ENCODE data around the gene SPATS2. TPM values are rescaled to one million over a fixed set of nuclear protein-coding genes. Genes with fewer than 3 reads are reported as not detected.
A peak's percentile ranks its signal among the peaks of the same experiment; 100 is the strongest.

SPATS2 gene
- total and polyA plus RNA-seq, 10 of the 15 experiments (the other 5 are each of a cell fraction or from before 2014, with no cell fraction given) = 9.0 to 54.2 (median 27.5) TPM

DNA sequence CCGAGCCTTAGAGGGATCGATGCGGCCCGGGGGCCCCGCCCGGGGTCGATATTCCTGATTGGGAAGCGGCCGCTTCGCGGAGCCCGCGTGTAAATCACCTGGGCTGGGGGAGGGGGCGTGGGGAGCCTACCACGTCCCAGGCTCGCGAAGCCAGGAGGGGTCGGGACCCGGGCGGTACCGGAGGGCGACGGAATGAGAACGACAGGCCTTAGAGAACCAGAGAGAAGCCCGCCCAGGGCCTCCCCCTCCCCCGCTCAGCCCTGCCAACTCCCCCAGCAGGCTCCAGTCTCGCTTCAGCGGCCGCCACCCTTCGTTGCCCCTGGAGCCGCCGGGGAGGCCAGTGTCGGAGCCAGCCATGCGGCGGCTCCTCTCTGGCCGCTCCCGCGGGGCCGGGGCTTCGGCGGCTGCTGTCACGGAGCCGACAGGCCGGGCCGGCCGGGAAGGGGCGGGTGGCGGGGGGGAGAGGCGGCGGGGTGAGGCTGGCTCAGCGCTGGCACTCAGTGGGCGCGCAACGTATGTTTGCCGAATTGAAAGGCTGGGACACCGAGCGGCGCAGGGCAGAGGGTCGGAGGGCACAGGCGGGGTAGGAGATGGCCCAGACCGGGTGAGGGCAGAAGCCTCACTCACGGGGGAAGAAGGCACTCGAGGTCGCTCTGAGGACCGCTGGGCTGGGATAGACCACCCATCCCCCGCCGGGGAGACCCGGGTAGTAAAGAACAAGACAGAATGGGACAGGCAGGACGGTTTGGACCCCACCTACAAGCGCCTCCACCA, 22.0 kb upstream of the SPATS2 start:
- intact Hi-C loops (cut with micrococcal nuclease; ENCODE audit: unreplicated experiment) = no loop called here
- CTCF ChIA-PET = interaction anchor here (0.6 to 9.5 kb wide), 4 partner anchors 13 to 110 kb away, joined by 3 to 231 read pairs (median 71); partner anchors contain the start of gene PRPH
- POLR2A ChIA-PET = no interaction called here
- Histone ChIP-seq H3K9ac (ENCODE audit: control insufficient read depth, insufficient read depth, low read length) (no peak overlapping the region), H3K27me3 (replicated peaks in 1 of 2; ENCODE audit: control insufficient read depth in 2 of 2, insufficient read depth in 2 of 2, low read length in 1 of 2) (peaks cover 18 to 36% of the 10 kb centered on the region in 2 experiments), H3K4me3 (peak overlapping the region; percentile 49; the same call in 1 of the 2 replicates), H3K4me1 (ENCODE audit: control insufficient read depth, insufficient read depth, low read length) (peaks cover 38% of the 10 kb centered on the region), H3K27ac (ENCODE audit: control insufficient read depth, insufficient read depth) (no peak overlapping the region), H3K36me3 (ENCODE audit: control insufficient read depth in 2 of 2, insufficient read depth in 2 of 2, low read length in 1 of 2) (no peaks in the 10 kb centered on the region), H3K4me2 (ENCODE audit: control insufficient read depth, insufficient read depth) (peak overlapping the region; percentile 97), H2AFZ (ENCODE audit: control insufficient read depth, low read depth, low read length) (no peak overlapping the region; the same call in 1 of the 2 replicates), H3K9me3 (replicated peaks; ENCODE audit: control insufficient read depth, insufficient read depth, low read length) (no peaks in the 10 kb centered on the region), H3K79me2 (ENCODE audit: control insufficient read depth, insufficient read depth, low read length) (no peaks in the 10 kb centered on the region), H4K20me1 (ENCODE audit: control insufficient read depth, insufficient read depth) (no peaks in the 10 kb centered on the region; the same call in none of the 2 replicates)
- no TSS peak for BruUV-seq (replicated peaks)
- no peak for DNase-seq (ENCODE audit: low read depth, low spot score)
- RAD21 ChIA-PET (ENCODE audit: unreplicated experiment) = interaction anchor here (2.1 to 4.5 kb wide), 3 partner anchors 14 to 56 kb away, joined by 6 to 54 read pairs (median 25); no protein-coding TSS in a partner anchor
- SMC1A ChIA-PET (ENCODE audit: uncharacterized antibody, unreplicated experiment) = interaction anchor here (1.3 to 4.5 kb wide), 2 partner anchors 13 to 22 kb away, joined by 3 to 30 read pairs; partner anchors contain the start of gene TROAP
- FAIRE-seq = no peak
- in situ Hi-C loops (cut with MboI) = no loop called here
- ATAC-seq = peak; percentile 65
- 1% methylated on average over 32 of the region's 70 CpGs for WGBS (ENCODE audit: insufficient coverage, insufficient replicate concordance, low lambda C conversion rate, missing lambda C conversion rate)
- TF ChIP-seq MXI1 (IDR thresholded peaks at IDR 0.05; ENCODE audit: low read depth, low read length) (no peak), ZNF622 (IDR thresholded peaks at IDR 0.05) (no peak), ZBTB33 (IDR thresholded peaks at IDR 0.05) (no peak), RFX5 (IDR thresholded peaks at IDR 0.05; ENCODE audit: low read depth, low read length) (no peak), ATF3 (IDR thresholded peaks at IDR 0.05; ENCODE audit: borderline replicate concordance, extremely low read depth, low read depth, low read length) (no peak), CHD1 (IDR thresholded peaks at IDR 0.05; ENCODE audit: low read depth, low read length) (no peak), BHLHE40 (IDR thresholded peaks at IDR 0.05; ENCODE audit: borderline replicate concordance in 1 of 2, low read depth in 2 of 2, low read length in 1 of 2) (0 out of 4 replicates have a peak, but pooled peaks of 1 of the 2 experiments have one; percentile 16), EZH2 (IDR thresholded peaks at IDR 0.05; ENCODE audit: borderline replicate concordance, control insufficient read depth, low read depth, low read length) (0 out of 2 replicates have a peak, but pooled peaks have one; percentile 23), RCOR1 (conservative IDR thresholded peaks at IDR 0.05; ENCODE audit: low read depth, low read length) (no peak), USF2 (IDR thresholded peaks at IDR 0.05; ENCODE audit: borderline replicate concordance, low read depth, low read length) (no peak), TCF3 (IDR thresholded peaks at IDR 0.05; ENCODE audit: borderline replicate concordance, insufficient read depth, low read depth, low read length) (no peak), HSF1 (IDR thresholded peaks at IDR 0.05; ENCODE audit: low read depth, low read length) (no peak), SREBF1 (IDR thresholded peaks at IDR 0.05; ENCODE audit: low read length) (no peak), NR2F1 (conservative IDR thresholded peaks at IDR 0.05) (0 out of 2 replicates have a peak, but pooled peaks have one; percentile 29), EGR1 (IDR thresholded peaks at IDR 0.05; ENCODE audit: borderline replicate concordance in 1 of 2, low read depth in 2 of 2, low read length in 2 of 2) (peak in 1 of 2 experiments; percentile 62; a peak in 1 of 3 replicates), SPI1 (IDR thresholded peaks at IDR 0.05; ENCODE audit: borderline replicate concordance, insufficient read depth, low read depth, low read length) (no peak), PAX5 (IDR thresholded peaks at IDR 0.05; ENCODE audit: borderline replicate concordance, low read depth, low read length) (peak; percentile 92), SMARCA5 (IDR thresholded peaks at IDR 0.05) (no peak)
